Measurements from ENCODE around the gene ZNF232. TPM values are rescaled to one million over a fixed set of nuclear protein-coding genes. Genes with fewer than 3 reads are reported as not detected.
"Not testable (repeated sequence)": the region's sequence is repeated elsewhere in the genome, so short reads cannot be mapped to it uniquely, and the experiment has no call there.

Gene ZNF232
- total and polyA plus RNA-seq, 2 experiments from 2014 or later, result 5.2 TPM

- Histone ChIP-seq H3K4me1 (ENCODE audit: insufficient read depth) (no peaks in the 10 kb centered on the region), H3K27ac (no peak overlapping the region), H3K9ac (no peak overlapping the region), H3K36me3 (ENCODE audit: low read depth) (no peaks in the 10 kb centered on the region), H3K27me3 (replicated peaks; ENCODE audit: insufficient read depth) (no peaks in the 10 kb centered on the region), H3K9me3 (ENCODE audit: low read depth) (no peaks in the 10 kb centered on the region), H4K20me1 (ENCODE audit: insufficient read depth) (no peaks in the 10 kb centered on the region), H3F3A (ENCODE audit: insufficient read depth) (no peaks in the 10 kb centered on the region), H3K9me2 (ENCODE audit: insufficient read depth) (no peaks in the 10 kb centered on the region), H2AFZ (no peak overlapping the region), H3K4me3 (no peak overlapping the region), H3K4me2 (ENCODE audit: unreplicated experiment) (no peak overlapping the region), H3K79me2 (ENCODE audit: insufficient read depth) (no peaks in the 10 kb centered on the region)
- no peak for DNase-seq
- TF ChIP-seq EZH2phosphoT487 (IDR thresholded peaks at IDR 0.05; ENCODE audit: insufficient read depth, low read depth), result no peak
- TF ChIP-seq EZH2 (IDR thresholded peaks at IDR 0.05; ENCODE audit: insufficient read depth, poor library complexity, severe bottlenecking), result no peak
- in situ Hi-C loops (cut with MboI), result no loop called here
- 76 to 80% methylated on average over 24 of the region's 24 CpGs for WGBS, 2 experiments (ENCODE audit: low coverage in 1 of 2, low lambda C conversion rate in 2 of 2, missing lambda C conversion rate in 2 of 2)
Measured at GRCh38 chr17:5138616-5139457, 27.2 kb upstream of the ZNF232 start.

- H4K20me1 ChIP-seq (ENCODE audit: insufficient read depth); H3K4me2 ChIP-seq (ENCODE audit: unreplicated experiment); H3K27ac ChIP-seq; H3K4me3 ChIP-seq; H3K36me3 ChIP-seq (ENCODE audit: low read depth); H2AFZ ChIP-seq; H3K27me3 ChIP-seq (replicated peaks; ENCODE audit: insufficient read depth); in situ Hi-C loops (cut with MboI); H3K4me1 ChIP-seq (ENCODE audit: insufficient read depth); H3K9ac ChIP-seq; DNase-seq; H3K9me3 ChIP-seq (ENCODE audit: low read depth); H3K79me2 ChIP-seq (ENCODE audit: insufficient read depth); H3K9me2 ChIP-seq (ENCODE audit: insufficient read depth); H3F3A ChIP-seq (ENCODE audit: insufficient read depth): not testable (repeated sequence)
- 75 to 86% methylated on average over 7 to 9 of the region's 9 CpGs for WGBS, 2 experiments (ENCODE audit: low coverage in 1 of 2, low lambda C conversion rate in 2 of 2, missing lambda C conversion rate in 2 of 2)
Measured at GRCh38 chr17:5138198-5138544, 26.5 kb upstream of the ZNF232 start.

GRCh38 chr17:5137511-5138197 lies 26.0 kb upstream of the ZNF232 start:
- WGBS, 2 experiments (ENCODE audit: low coverage in 1 of 2, low lambda C conversion rate in 2 of 2, missing lambda C conversion rate in 2 of 2), result 70 to 74% methylated on average over 15 of the region's 15 CpGs
- H4K20me1 ChIP-seq (ENCODE audit: insufficient read depth); H3K27me3 ChIP-seq (replicated peaks; ENCODE audit: insufficient read depth); H3F3A ChIP-seq (ENCODE audit: insufficient read depth); H3K79me2 ChIP-seq (ENCODE audit: insufficient read depth); H2AFZ ChIP-seq; H3K4me2 ChIP-seq (ENCODE audit: unreplicated experiment); DNase-seq; H3K9me2 ChIP-seq (ENCODE audit: insufficient read depth); H3K4me3 ChIP-seq; H3K27ac ChIP-seq; H3K36me3 ChIP-seq (ENCODE audit: low read depth); in situ Hi-C loops (cut with MboI); H3K4me1 ChIP-seq (ENCODE audit: insufficient read depth); H3K9me3 ChIP-seq (ENCODE audit: low read depth); H3K9ac ChIP-seq: not testable (repeated sequence)

DNA sequence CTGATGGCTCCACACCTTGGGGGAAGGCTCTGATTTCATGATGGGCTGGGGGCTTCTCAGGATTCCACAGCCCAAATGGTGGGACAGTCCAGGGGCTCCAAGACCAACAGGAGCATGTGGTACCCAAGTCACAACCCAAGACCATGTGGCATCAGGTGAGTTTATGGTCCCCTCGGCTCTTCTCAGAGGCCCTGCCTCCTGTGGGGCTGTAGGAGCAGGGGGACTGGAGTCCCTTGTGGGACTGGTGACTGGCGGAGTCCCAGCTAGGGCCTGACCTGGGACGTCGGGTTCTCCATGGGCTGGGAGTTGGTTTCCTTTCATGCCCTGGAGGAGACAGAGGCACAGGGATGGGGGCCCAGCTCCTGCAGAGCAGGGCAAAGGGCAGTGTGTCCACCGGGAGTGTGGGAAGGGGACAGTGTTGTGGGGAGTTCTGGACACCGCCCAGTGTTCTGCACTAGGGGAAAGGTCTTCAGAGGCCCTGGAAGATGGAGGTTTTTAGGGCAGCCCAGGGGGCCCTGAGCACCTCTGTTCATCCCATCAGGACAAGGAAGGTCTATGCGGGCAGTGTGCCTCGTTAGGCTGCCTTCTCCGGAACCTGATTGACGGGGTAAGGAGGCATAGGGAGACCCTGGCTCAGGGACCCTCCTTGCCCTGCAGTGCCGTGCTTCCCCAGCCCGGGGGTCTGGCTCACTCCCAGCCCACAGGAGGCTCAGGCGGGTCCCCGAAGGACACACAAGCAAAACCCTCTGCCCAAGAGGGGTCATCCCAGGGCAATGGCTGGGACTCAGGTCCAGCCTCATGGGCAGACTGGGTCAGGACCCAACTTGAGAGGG lies 25.1 kb upstream of the ZNF232 start:
- H3K27ac ChIP-seq; H3K9ac ChIP-seq; H3K9me3 ChIP-seq (ENCODE audit: low read depth); DNase-seq; H3F3A ChIP-seq (ENCODE audit: insufficient read depth); H3K4me3 ChIP-seq; H3K9me2 ChIP-seq (ENCODE audit: insufficient read depth); H3K27me3 ChIP-seq (replicated peaks; ENCODE audit: insufficient read depth); H3K4me2 ChIP-seq (ENCODE audit: unreplicated experiment); H4K20me1 ChIP-seq (ENCODE audit: insufficient read depth); H2AFZ ChIP-seq; in situ Hi-C loops (cut with MboI); H3K4me1 ChIP-seq (ENCODE audit: insufficient read depth); H3K79me2 ChIP-seq (ENCODE audit: insufficient read depth); H3K36me3 ChIP-seq (ENCODE audit: low read depth): not testable (repeated sequence)
- WGBS, 2 experiments (ENCODE audit: low coverage in 1 of 2, low lambda C conversion rate in 2 of 2, missing lambda C conversion rate in 2 of 2), result 65 to 68% methylated on average over 11 to 14 of the region's 14 CpGs

Measured in GM23248 (cell line).